Liver (tissue), 9 donors: ENCODE results near the gene FGB. TPM values are rescaled to one million over a fixed set of nuclear protein-coding genes. Genes with fewer than 3 reads are reported as not detected.

Source experiments
- DNase-seq: peaks from one replicate; pipeline ENCODE4 v3.0.0-alpha.2; 2017; ENCODE audit warnings: low spot score
- H3K27ac ChIP-seq, 2 donors: one replicate each; pipeline ENCODE4 v1.7.0; 2013; ENCODE audit warnings: inconsistent platforms in 2 of 2, low read length in 2 of 2, control low read depth in 1 of 2, low read depth in 1 of 2, mild to moderate bottlenecking in 1 of 2
- H3K27me3 ChIP-seq, 4 donors: one replicate each; pipeline versions ENCODE4 v1.6.1 to v1.7.0; 2013; ENCODE audit warnings: low read length in 3 of 4, inconsistent platforms in 1 of 4, mild to moderate bottlenecking in 1 of 4, moderate library complexity in 1 of 4; ENCODE audit not compliant: control insufficient read depth in 4 of 4, insufficient read depth in 4 of 4
- H3K36me3 ChIP-seq, 4 donors: one replicate each; pipeline versions ENCODE4 v1.6.1 to v1.7.0; 2013; ENCODE audit warnings: low read length in 3 of 4, mild to moderate bottlenecking in 3 of 4, low read depth in 1 of 4, moderate library complexity in 1 of 4; ENCODE audit not compliant: control insufficient read depth in 4 of 4, insufficient read depth in 3 of 4
- H3K4me1 ChIP-seq, 4 donors: one replicate each; pipeline versions ENCODE4 v1.6.1 to v1.7.0; 2013; ENCODE audit warnings: low read length in 3 of 4, mild to moderate bottlenecking in 3 of 4, moderate library complexity in 1 of 4; ENCODE audit not compliant: control insufficient read depth in 4 of 4, insufficient read depth in 4 of 4
- H3K4me3 ChIP-seq, 3 donors: one replicate each; pipeline versions ENCODE4 v1.6.1 to v1.7.0; 2013; ENCODE audit warnings: low read length in 3 of 3, control low read depth in 1 of 3, low read depth in 1 of 3, mild to moderate bottlenecking in 1 of 3
- H3K9ac ChIP-seq, 2 donors: one replicate each; pipeline ENCODE4 v1.7.0; 2013; ENCODE audit warnings: low read length in 2 of 2, mild to moderate bottlenecking in 2 of 2, moderate library complexity in 2 of 2, control low read depth in 1 of 2, low read depth in 1 of 2
- H3K9me3 ChIP-seq, 4 donors: one replicate each; pipeline versions ENCODE4 v1.6.1 to v1.7.0; 2013; ENCODE audit warnings: low read length in 3 of 4; ENCODE audit not compliant: control insufficient read depth in 4 of 4
- ATF3 ChIP-seq: IDR thresholded peaks from 2 replicates; pipeline ENCODE4 v1.6.1; 2016; ENCODE audit warnings: antibody characterized with exemption
- CTCF ChIP-seq: fragments of 150-350 bp; IDR thresholded peaks from 2 replicates; pipeline ENCODE4 v1.5.1; 2017; ENCODE audit warnings: improper control_type of control experiment, low read depth, low read length; ENCODE audit not compliant: missing input control
- FOXA1 ChIP-seq: IDR thresholded peaks from 2 replicates; pipeline ENCODE4 v1.6.1; 2016; ENCODE audit warnings: antibody characterized with exemption
- FOXA2 ChIP-seq: IDR thresholded peaks from 2 replicates; pipeline ENCODE4 v1.6.1; 2016; ENCODE audit warnings: antibody characterized with exemption
- GABPA ChIP-seq, 2 donors: IDR thresholded peaks in 1 of 2; conservative IDR thresholded peaks in 1 of 2; 2 replicates each; pipeline ENCODE4 v1.6.1; 2016; ENCODE audit warnings: antibody characterized with exemption in 2 of 2, mild to moderate bottlenecking in 1 of 2, moderate library complexity in 1 of 2
- HNF4A ChIP-seq, 2 donors: conservative IDR thresholded peaks; 2 replicates each; pipeline ENCODE4 v1.6.1; 2016; ENCODE audit warnings: antibody characterized with exemption in 2 of 2, mild to moderate bottlenecking in 2 of 2
- HNF4G ChIP-seq: IDR thresholded peaks from 2 replicates; pipeline ENCODE4 v1.6.1; 2016; ENCODE audit warnings: antibody characterized with exemption
- JUND ChIP-seq, 2 donors: IDR thresholded peaks; 2 replicates each; pipeline ENCODE4 v1.6.1; 2016; ENCODE audit warnings: antibody characterized with exemption in 2 of 2
- NR2F2 ChIP-seq: IDR thresholded peaks from 2 replicates; pipeline ENCODE4 v1.6.1; 2016; ENCODE audit warnings: antibody characterized with exemption
- RAD21 ChIP-seq, 2 donors: IDR thresholded peaks; 2 replicates each; pipeline ENCODE4 v1.6.1; 2016; ENCODE audit warnings: antibody characterized with exemption in 2 of 2, mild to moderate bottlenecking in 2 of 2
- REST ChIP-seq: IDR thresholded peaks from 2 replicates; pipeline ENCODE4 v1.6.1; 2016; ENCODE audit warnings: antibody characterized with exemption, mild to moderate bottlenecking
- RXRA ChIP-seq, 2 donors: IDR thresholded peaks; 2 replicates each; pipeline ENCODE4 v1.6.1; 2017 to 2018; ENCODE audit warnings: antibody characterized with exemption in 2 of 2, mild to moderate bottlenecking in 1 of 2
- SP1 ChIP-seq: IDR thresholded peaks from 2 replicates; pipeline ENCODE4 v1.6.1; 2018; ENCODE audit warnings: antibody characterized with exemption, mild to moderate bottlenecking
- TAF1 ChIP-seq: conservative IDR thresholded peaks from 2 replicates; pipeline ENCODE4 v1.6.1; 2016; ENCODE audit warnings: antibody characterized with exemption, mild to moderate bottlenecking
- YY1 ChIP-seq: IDR thresholded peaks from 2 replicates; pipeline ENCODE4 v1.6.1; 2016; ENCODE audit warnings: antibody characterized with exemption, mild to moderate bottlenecking
- ZBTB33 ChIP-seq: IDR thresholded peaks from 2 replicates; pipeline ENCODE4 v1.6.1; 2016; ENCODE audit warnings: antibody characterized with exemption
- polyA plus RNA-seq, 2 donors: library from polyadenylated mRNA; stranded (reverse) in 1 of 2; unstranded in 1 of 2; fragments of 200-250 nt in 1 of 2; fragments of >200 nt in 1 of 2; fragmentation: Nextera tagmentation in 1 of 2; extraction: Ambion mirVana in 1 of 2; gene quantifications; one replicate each; pipeline versions ENCODE4 v1.2.1 to v1.2.3, GENCODE V29; 2013 to 2015
- total RNA-seq, 2 donors: library from RNA; depleted of rRNA; stranded (reverse); fragments of >200 nt; gene quantifications; one replicate each; pipeline ENCODE4 v1.2.3, GENCODE V29; 2014
- TF ChIP-seq, protein P1 (sequence below): IDR thresholded peaks from 2 replicates; pipeline ENCODE4 v1.6.1; 2016; ENCODE audit warnings: antibody characterized with exemption
- donor health status: healthy.
- donor health status: healthy.
- donor health status: healthy.
- donor health status: healthy.
- donor health status: healthy.

FGB gene
- total and polyA plus RNA-seq, 4 donors: 11,318 to 21,431 (median 15,382) TPM

DNA sequence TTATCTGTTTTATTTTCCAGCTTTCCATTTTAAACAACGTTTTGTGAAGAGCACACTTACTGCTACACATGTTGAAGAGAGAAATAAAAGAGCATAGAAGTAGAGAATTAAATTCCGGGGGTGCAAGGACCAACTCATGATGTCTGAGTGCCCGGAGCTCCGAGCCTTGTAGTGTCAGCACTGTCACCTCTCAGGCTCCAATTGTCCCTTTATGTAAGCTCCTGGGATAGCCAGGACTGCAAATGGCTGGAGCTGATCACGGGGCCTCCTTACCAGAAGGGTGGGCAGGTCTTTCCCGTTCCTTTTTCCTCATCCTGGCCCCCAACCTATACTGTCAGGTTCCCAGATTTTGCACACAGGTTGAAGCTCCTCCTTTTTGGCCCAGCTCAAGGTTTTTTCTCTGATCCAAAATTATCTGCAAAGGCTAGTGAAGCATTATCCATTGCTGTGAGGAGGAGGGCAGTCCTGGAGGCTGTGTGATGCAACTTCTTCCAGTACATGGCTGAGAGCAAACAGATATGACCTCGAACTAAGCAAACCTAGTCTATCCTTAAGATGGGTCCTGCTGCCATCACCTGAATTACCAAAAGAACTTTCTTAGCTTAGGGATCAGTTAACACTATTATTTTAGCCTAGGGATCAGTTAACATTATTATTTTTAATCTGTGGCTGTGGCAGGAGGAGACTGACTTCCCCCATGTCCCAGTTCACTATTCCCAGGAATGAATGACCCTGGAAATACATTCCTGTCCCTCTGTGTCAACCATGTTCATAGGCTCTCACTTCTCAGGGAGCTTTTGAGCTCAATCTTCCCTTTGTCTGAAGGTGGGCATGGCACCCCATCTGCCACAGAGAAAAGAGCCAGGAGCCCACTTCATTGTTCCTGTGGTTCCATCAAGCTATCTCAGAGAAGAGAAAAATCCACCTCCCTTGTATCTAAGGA lies 49.9 kb downstream of the FGB start, which contains the start of gene FGG (continued):
- TF ChIP-seq JUND (IDR thresholded peaks at IDR 0.05) (peak; percentile 63 to 94), FOXA1 (peak; percentile 80)

DNA sequence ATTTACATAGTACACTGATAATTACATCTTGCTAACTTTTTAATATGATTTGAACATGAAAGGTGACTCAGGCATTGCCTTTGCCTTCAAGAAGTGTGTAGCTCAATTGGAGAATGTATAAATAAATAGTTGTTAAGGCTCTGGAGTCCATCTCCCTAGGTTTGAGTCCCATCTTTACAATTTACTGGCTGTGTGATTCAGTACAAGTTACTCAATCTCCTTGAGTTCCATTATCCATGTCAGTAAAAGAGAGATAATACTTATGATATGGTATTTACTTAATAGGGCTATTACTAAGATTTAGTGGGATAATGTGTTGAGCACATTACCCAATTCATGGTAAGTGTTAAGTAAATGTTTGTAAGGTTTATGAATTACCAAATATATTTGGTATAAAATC lies 51.5 kb downstream of the FGB start:
- H3K4me3 ChIP-seq: no peak overlapping the region
- H3K9me3 ChIP-seq: no peaks in the 10 kb centered on the region
- DNase-seq: no peak
- H3K27ac ChIP-seq: peak overlapping the region in 1 of 2 donors; percentile 74
- peaks cover 0 to 15% (median 10%) of the 10 kb centered on the region in 4 donors for H3K36me3 ChIP-seq
- no peaks in the 10 kb centered on the region for H3K27me3 ChIP-seq
- H3K4me1 ChIP-seq: peaks cover 4 to 50% (median 41%) of the 10 kb centered on the region in 4 donors
- TF ChIP-seq SP1 (no peak), ZBTB33 (no peak), FOXA1 (no peak), HNF4G (no peak), RXRA (IDR thresholded peaks at IDR 0.05) (no peak), GABPA (IDR thresholded peaks at IDR 0.05 in 1 of 2, conservative IDR thresholded peaks at IDR 0.05 in 1 of 2) (no peak), YY1 (no peak), TAF1 (no peak), JUND (IDR thresholded peaks at IDR 0.05) (no peak), ATF3 (no peak), REST (no peak), NR2F2 (no peak), FOXA2 (no peak), HNF4A (conservative IDR thresholded peaks at IDR 0.05) (no peak), CTCF (no peak), RAD21 (IDR thresholded peaks at IDR 0.05) (no peak)
- TF ChIP-seq, protein P1, sequence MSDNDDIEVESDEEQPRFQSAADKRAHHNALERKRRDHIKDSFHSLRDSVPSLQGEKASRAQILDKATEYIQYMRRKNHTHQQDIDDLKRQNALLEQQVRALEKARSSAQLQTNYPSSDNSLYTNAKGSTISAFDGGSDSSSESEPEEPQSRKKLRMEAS: no peak
- peak overlapping the region in 1 of 2 donors; percentile 34 for H3K9ac ChIP-seq
